Measurements from ENCODE around the gene MED15. TPM values are rescaled to one million over a fixed set of nuclear protein-coding genes. Genes with fewer than 3 reads are reported as not detected.

Gene MED15
- total and polyA plus RNA-seq, 2 of the 8 experiments (the other 6 are each of a cell fraction or from before 2014, with no cell fraction given), result 28.3 to 57.1 TPM

- FAIRE-seq, result no peak
- Histone ChIP-seq H3K79me1 (ENCODE audit: low read depth, low read length) (no peaks in the 10 kb centered on the region), H3K23me2 (ENCODE audit: low read depth, low read length) (no peaks in the 10 kb centered on the region), H2BK120ac (replicated peaks; ENCODE audit: low read depth, low read length) (no peak overlapping the region), H3K4me1 (replicated peaks in 1 of 4; ENCODE audit: control insufficient read depth in 3 of 4, insufficient read depth in 4 of 4, low read length in 3 of 4) (peaks cover 0 to 6% (median 4%) of the 10 kb centered on the region in 4 experiments; a peak in 4 of 7 replicates), H4K20me1 (replicated peaks in 1 of 2; ENCODE audit: control insufficient read depth in 1 of 2, insufficient read depth in 2 of 2, low read length in 2 of 2) (peaks cover 0 to 9% of the 10 kb centered on the region in 2 experiments), H2BK20ac (ENCODE audit: low read length) (no peak overlapping the region), H3K4me3 (ENCODE audit: extremely low read depth in 1 of 4, insufficient read depth in 2 of 4, low read depth in 3 of 4, low read length in 4 of 4) (no peak overlapping the region), H3K27ac (ENCODE audit: low read depth, low read length) (no peak overlapping the region), H3K9me3 (ENCODE audit: insufficient read depth in 2 of 2, low read depth in 1 of 2, low read length in 1 of 2) (no peaks in the 10 kb centered on the region), H3K36me3 (ENCODE audit: control insufficient read depth in 2 of 4, insufficient read depth in 4 of 4, low read length in 3 of 4) (peaks cover 7 to 21% (median 16%) of the 10 kb centered on the region in 4 experiments; a peak in 7 of 8 replicates), H2AFZ (ENCODE audit: low read length) (no peak overlapping the region), H4K8ac (ENCODE audit: extremely low read depth, insufficient read depth, low read length) (0 out of 2 replicates have a peak overlapping the region, but pooled peaks have one; percentile 21), H3K23ac (ENCODE audit: insufficient read length) (no peak overlapping the region), H3K14ac (ENCODE audit: insufficient read length) (no peak overlapping the region), H3K4me2 (ENCODE audit: insufficient read depth in 1 of 2, low read depth in 2 of 2, low read length in 2 of 2) (no peak overlapping the region), H3K27me3 (replicated peaks in 1 of 4; ENCODE audit: control insufficient read depth in 3 of 4, extremely low read depth in 1 of 4, insufficient read depth in 3 of 4, low read length in 3 of 4) (no peaks in the 10 kb centered on the region), H2AK5ac (ENCODE audit: low read depth, low read length) (no peak overlapping the region), H2BK5ac (ENCODE audit: low read depth, low read length) (no peak overlapping the region), H3K18ac (ENCODE audit: extremely low read depth, low read length) (no peak overlapping the region), H3K56ac (replicated peaks; ENCODE audit: insufficient read length, low read depth, low read length) (no peak overlapping the region), H3K79me2 (ENCODE audit: control insufficient read depth in 1 of 2, insufficient read depth in 2 of 2, low read length in 2 of 2) (no peaks in the 10 kb centered on the region), H2BK12ac (ENCODE audit: low read depth, low read length) (no peak overlapping the region), H3K4ac (replicated peaks; ENCODE audit: insufficient read length, low read depth, low read length) (no peak overlapping the region), H3K9ac (replicated peaks in 1 of 4; ENCODE audit: extremely low read depth in 1 of 4, low read depth in 3 of 4, low read length in 3 of 4) (no peak overlapping the region), H2BK15ac (ENCODE audit: low read length) (no peak overlapping the region), H4K91ac (replicated peaks; ENCODE audit: insufficient read length, low read length) (no peak overlapping the region), H4K5ac (ENCODE audit: insufficient read length, low read depth, low read length) (no peak overlapping the region)
- DNase-seq (ENCODE audit: low read depth in 1 of 2, low spot score in 2 of 2), result no peak
- CTCF ChIA-PET (ENCODE audit: partially characterized antibody), result interaction anchor here (0.6 to 26.7 kb wide), 4 partner anchors 15 to 526 kb away, joined by 3 to 366 read pairs (median 4); no protein-coding TSS in a partner anchor
- POLR2A ChIA-PET (ENCODE audit: partially characterized antibody), result interaction anchor here (0.6 to 1.3 kb wide), 4 partner anchors 8 to 69 kb away, joined by 3 to 5 read pairs (median 4); no protein-coding TSS in a partner anchor
- WGBS, 2 experiments (ENCODE audit: extremely low coverage in 1 of 2, insufficient coverage in 1 of 2, insufficient read length in 1 of 2, insufficient replicate concordance in 2 of 2, low coverage in 1 of 2, low lambda C conversion rate in 2 of 2, missing lambda C conversion rate in 1 of 2), result 75% methylated on average over 7 of the region's 7 CpGs; no CpG with 5 or more reads in 1 of the 2 experiments
Observed at GRCh38 chr22:20588092-20588842, 80.9 kb downstream of the MED15 start.

Measured in H1 (cell line).